Measurements from ENCODE around the gene PILRA. TPM values are rescaled to one million over a fixed set of nuclear protein-coding genes. Genes with fewer than 3 reads are reported as not detected.
"Not testable (repeated sequence)": the region's sequence is repeated elsewhere in the genome, so short reads cannot be mapped to it uniquely, and the experiment has no call there.

The PILRA gene
- polyA plus RNA-seq (2013), result 2.5 and 2.9 TPM in 2 replicates

- H4K8ac ChIP-seq (ENCODE audit: low read depth, low read length), result peak within 1 kb of the TSS; percentile 49
- no peak within 1 kb of the TSS for H2BK120ac ChIP-seq (ENCODE audit: insufficient read depth, low read length, poor library complexity)
- H3K4me3 ChIP-seq (ENCODE audit: low read depth, low read length), result no peak within 1 kb of the TSS
- no peak within 1 kb of the TSS for H3K14ac ChIP-seq (ENCODE audit: low read length)
- no peak for DNase-seq
- no peak within 1 kb of the TSS for H4K91ac ChIP-seq (ENCODE audit: low read depth, low read length)
- no peak within 1 kb of the TSS for H3K4me2 ChIP-seq (ENCODE audit: low read length)
- H3K27me3 ChIP-seq (ENCODE audit: insufficient read depth, low read length), result no peaks in the 10 kb centered on the region
- H2BK5ac ChIP-seq (ENCODE audit: low read depth, low read length, poor library complexity), result no peak within 1 kb of the TSS
- H3K27ac ChIP-seq (ENCODE audit: low read depth, low read length), result no peak within 1 kb of the TSS
- H3K23ac ChIP-seq (ENCODE audit: low read length), result no peak within 1 kb of the TSS
- H3K18ac ChIP-seq (ENCODE audit: low read length), result no peak within 1 kb of the TSS
- no peak within 1 kb of the TSS for H2AK5ac ChIP-seq (ENCODE audit: low read length)
- no CpG with 5 or more reads among the region's 12 CpGs for WGBS (ENCODE audit: extremely low coverage, insufficient coverage, insufficient read length)
- no peak within 1 kb of the TSS for H3K9ac ChIP-seq (ENCODE audit: low read length)
- H2AFZ ChIP-seq (ENCODE audit: insufficient read depth, low read length, poor library complexity), result no peak within 1 kb of the TSS
- no peak within 1 kb of the TSS for H3K4ac ChIP-seq (ENCODE audit: low read depth, low read length)
- H3K4me1 ChIP-seq (ENCODE audit: control insufficient read depth in 1 of 2, insufficient read depth in 2 of 2, low read length in 2 of 2), result no peaks in the 10 kb centered on the region
- H3K79me2 ChIP-seq (ENCODE audit: control insufficient read depth, insufficient read depth, low read length, poor library complexity), result no peaks in the 10 kb centered on the region
- H3K9me3 ChIP-seq (ENCODE audit: insufficient read depth, low read depth, low read length), result no peaks in the 10 kb centered on the region
- H3K79me1 ChIP-seq (ENCODE audit: low read length), result no peaks in the 10 kb centered on the region
- peak within 1 kb of the TSS; percentile 39 for H4K12ac ChIP-seq (ENCODE audit: low read depth, low read length)
- H3K36me3 ChIP-seq (ENCODE audit: control insufficient read depth in 1 of 2, insufficient read depth in 2 of 2, low read length in 2 of 2), result no peaks in the 10 kb centered on the region
- H2BK12ac ChIP-seq (ENCODE audit: low read length), result no peak within 1 kb of the TSS
These were observed at the start of gene PILRA for GRCh38 chr7:100373261-100373831. TSS of gene PILRA (plus strand) at chr7:100373487. CDS start at chr7:100373657, 170 bp downstream.

DNA sequence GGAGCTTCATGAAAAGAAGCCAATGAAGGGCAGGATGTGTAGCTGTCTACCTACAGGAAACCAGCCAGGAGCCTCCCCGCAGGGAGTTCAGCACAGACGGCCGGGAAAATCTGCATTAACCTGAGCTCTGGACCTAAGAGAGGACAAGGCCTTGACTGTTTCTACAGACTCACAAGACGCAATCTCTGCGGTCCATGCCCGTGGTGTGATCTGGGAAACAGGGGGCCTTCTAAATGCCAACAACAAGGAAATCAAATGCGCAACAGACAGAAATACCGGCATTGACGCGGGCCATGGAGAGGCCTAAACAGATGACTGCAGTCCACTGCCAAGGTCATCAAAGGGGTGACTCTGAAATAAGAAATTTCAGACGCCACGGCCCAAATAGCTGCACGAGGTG lies 49.1 kb upstream of the PILRA start:
- H3K4me2 ChIP-seq (ENCODE audit: low read length); H2AK5ac ChIP-seq (ENCODE audit: low read length); H3K27me3 ChIP-seq (ENCODE audit: insufficient read depth, low read length); H3K79me1 ChIP-seq (ENCODE audit: low read length); H4K91ac ChIP-seq (ENCODE audit: low read depth, low read length); H2BK12ac ChIP-seq (ENCODE audit: low read length); H3K9me3 ChIP-seq (ENCODE audit: insufficient read depth, low read depth, low read length); H3K36me3 ChIP-seq (ENCODE audit: control insufficient read depth in 1 of 2, insufficient read depth in 2 of 2, low read length in 2 of 2); H3K18ac ChIP-seq (ENCODE audit: low read length); DNase-seq; H4K12ac ChIP-seq (ENCODE audit: low read depth, low read length); H3K79me2 ChIP-seq (ENCODE audit: control insufficient read depth, insufficient read depth, low read length, poor library complexity); H3K4ac ChIP-seq (ENCODE audit: low read depth, low read length); H3K14ac ChIP-seq (ENCODE audit: low read length); H3K9ac ChIP-seq (ENCODE audit: low read length); H3K4me3 ChIP-seq (ENCODE audit: low read depth, low read length); H3K23ac ChIP-seq (ENCODE audit: low read length); H2AFZ ChIP-seq (ENCODE audit: insufficient read depth, low read length, poor library complexity); H3K4me1 ChIP-seq (ENCODE audit: control insufficient read depth in 1 of 2, insufficient read depth in 2 of 2, low read length in 2 of 2); H4K8ac ChIP-seq (ENCODE audit: low read depth, low read length); H2BK5ac ChIP-seq (ENCODE audit: low read depth, low read length, poor library complexity); H3K27ac ChIP-seq (ENCODE audit: low read depth, low read length); H2BK120ac ChIP-seq (ENCODE audit: insufficient read depth, low read length, poor library complexity): not testable (repeated sequence)
- WGBS (ENCODE audit: extremely low coverage, insufficient coverage, insufficient read length), result no CpG with 5 or more reads among the region's 13 CpGs

DNA sequence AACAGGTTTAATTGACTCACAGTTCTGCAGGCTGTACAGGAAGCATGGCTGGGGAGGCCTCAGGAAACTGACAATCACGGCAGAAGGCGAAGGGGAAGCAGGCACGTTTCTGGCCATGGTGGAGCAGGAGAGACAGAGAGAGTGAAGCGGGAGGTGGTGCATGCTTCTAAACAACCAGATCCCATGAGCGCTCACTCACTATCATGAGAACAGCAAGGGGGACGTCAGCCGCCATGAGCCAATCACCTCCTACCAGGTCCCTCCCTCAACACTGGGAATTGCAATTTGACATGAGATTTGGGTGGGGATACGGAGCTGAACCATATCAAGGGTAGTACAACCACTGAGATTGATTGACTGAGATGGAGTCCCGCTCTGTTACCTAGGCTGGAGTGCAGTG lies 47.6 kb upstream of the PILRA start:
- H4K91ac ChIP-seq (ENCODE audit: low read depth, low read length); H2AK5ac ChIP-seq (ENCODE audit: low read length); DNase-seq; H3K9me3 ChIP-seq (ENCODE audit: insufficient read depth, low read depth, low read length); H3K79me2 ChIP-seq (ENCODE audit: control insufficient read depth, insufficient read depth, low read length, poor library complexity); H3K23ac ChIP-seq (ENCODE audit: low read length); H3K14ac ChIP-seq (ENCODE audit: low read length); H2AFZ ChIP-seq (ENCODE audit: insufficient read depth, low read length, poor library complexity); H3K4me2 ChIP-seq (ENCODE audit: low read length); H3K9ac ChIP-seq (ENCODE audit: low read length); H3K4me3 ChIP-seq (ENCODE audit: low read depth, low read length); H4K8ac ChIP-seq (ENCODE audit: low read depth, low read length); H3K36me3 ChIP-seq (ENCODE audit: control insufficient read depth in 1 of 2, insufficient read depth in 2 of 2, low read length in 2 of 2); H3K4ac ChIP-seq (ENCODE audit: low read depth, low read length); H2BK5ac ChIP-seq (ENCODE audit: low read depth, low read length, poor library complexity); H3K4me1 ChIP-seq (ENCODE audit: control insufficient read depth in 1 of 2, insufficient read depth in 2 of 2, low read length in 2 of 2); H3K27ac ChIP-seq (ENCODE audit: low read depth, low read length); H4K12ac ChIP-seq (ENCODE audit: low read depth, low read length); H3K27me3 ChIP-seq (ENCODE audit: insufficient read depth, low read length); H2BK120ac ChIP-seq (ENCODE audit: insufficient read depth, low read length, poor library complexity); H3K18ac ChIP-seq (ENCODE audit: low read length); H3K79me1 ChIP-seq (ENCODE audit: low read length); H2BK12ac ChIP-seq (ENCODE audit: low read length): not testable (repeated sequence)
- no CpG with 5 or more reads among the region's 9 CpGs for WGBS (ENCODE audit: extremely low coverage, insufficient coverage, insufficient read length)

DNA sequence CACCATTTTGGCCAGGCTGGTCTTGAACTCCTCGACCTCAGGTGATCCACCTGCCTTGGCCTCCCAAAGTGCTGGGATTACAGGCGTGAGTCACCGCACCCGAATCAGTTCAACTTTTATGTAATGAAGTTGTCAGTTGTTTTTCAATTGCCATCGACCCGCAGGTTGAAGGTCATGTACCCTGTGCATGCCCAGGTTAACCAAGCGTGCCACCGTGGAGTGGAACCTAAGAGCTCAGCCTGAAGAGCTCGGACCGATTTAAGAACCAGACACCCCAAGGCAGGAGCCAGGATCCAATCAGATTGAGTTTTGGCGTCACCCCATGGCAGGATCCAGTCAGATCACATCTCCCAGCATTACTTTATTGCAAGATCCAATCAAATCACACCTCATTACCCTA lies 46.4 kb upstream of the PILRA start:
- not testable (repeated sequence) for DNase-seq; H4K91ac ChIP-seq (ENCODE audit: low read depth, low read length); H2BK12ac ChIP-seq (ENCODE audit: low read length); H4K8ac ChIP-seq (ENCODE audit: low read depth, low read length); H3K27me3 ChIP-seq (ENCODE audit: insufficient read depth, low read length); H2AK5ac ChIP-seq (ENCODE audit: low read length); H3K4me3 ChIP-seq (ENCODE audit: low read depth, low read length); H3K79me2 ChIP-seq (ENCODE audit: control insufficient read depth, insufficient read depth, low read length, poor library complexity); H2BK120ac ChIP-seq (ENCODE audit: insufficient read depth, low read length, poor library complexity); H2BK5ac ChIP-seq (ENCODE audit: low read depth, low read length, poor library complexity); H3K9me3 ChIP-seq (ENCODE audit: insufficient read depth, low read depth, low read length); H3K36me3 ChIP-seq (ENCODE audit: control insufficient read depth in 1 of 2, insufficient read depth in 2 of 2, low read length in 2 of 2); H3K79me1 ChIP-seq (ENCODE audit: low read length); H3K27ac ChIP-seq (ENCODE audit: low read depth, low read length); H2AFZ ChIP-seq (ENCODE audit: insufficient read depth, low read length, poor library complexity); H4K12ac ChIP-seq (ENCODE audit: low read depth, low read length); H3K9ac ChIP-seq (ENCODE audit: low read length); H3K23ac ChIP-seq (ENCODE audit: low read length); H3K18ac ChIP-seq (ENCODE audit: low read length); H3K4ac ChIP-seq (ENCODE audit: low read depth, low read length); H3K14ac ChIP-seq (ENCODE audit: low read length); H3K4me1 ChIP-seq (ENCODE audit: control insufficient read depth in 1 of 2, insufficient read depth in 2 of 2, low read length in 2 of 2); H3K4me2 ChIP-seq (ENCODE audit: low read length)
- no CpG with 5 or more reads among the region's 11 CpGs for WGBS (ENCODE audit: extremely low coverage, insufficient coverage, insufficient read length)

Measured in trophoblast cell (in vitro differentiated cells and primary cell).